Stomach (tissue), 4 donors: ENCODE measurements around the gene RAB7B.

ENCODE experiments used
- POLR2A ChIP-seq, 4 donors: fragments of 450-650 bp; IDR thresholded peaks; one replicate each; pipeline ENCODE4 v1.6.1; 2016; ENCODE audit warnings: antibody characterized with exemption in 4 of 4, control low read depth in 2 of 4, mild to moderate bottlenecking in 1 of 4, moderate library complexity in 1 of 4
- POLR2AphosphoS5 ChIP-seq, 3 donors: sonication (generic); formaldehyde crosslinking; IDR thresholded peaks; one replicate each; pipeline ENCODE4 v1.6.1; 2016; ENCODE audit warnings: antibody characterized with exemption in 3 of 3
- TF ChIP-seq, protein P1 (sequence below), 7 experiments: fragments of 450-650 bp in 4 of 7; fragments of 200-600 bp in 3 of 7; sonication (generic) in 3 of 7; IDR thresholded peaks; one replicate each; pipeline ENCODE4 v1.5.1; 2016 to 2019; ENCODE audit warnings: antibody characterized with exemption in 7 of 7, control low read depth in 2 of 7, mild to moderate bottlenecking in 1 of 7

DNA sequence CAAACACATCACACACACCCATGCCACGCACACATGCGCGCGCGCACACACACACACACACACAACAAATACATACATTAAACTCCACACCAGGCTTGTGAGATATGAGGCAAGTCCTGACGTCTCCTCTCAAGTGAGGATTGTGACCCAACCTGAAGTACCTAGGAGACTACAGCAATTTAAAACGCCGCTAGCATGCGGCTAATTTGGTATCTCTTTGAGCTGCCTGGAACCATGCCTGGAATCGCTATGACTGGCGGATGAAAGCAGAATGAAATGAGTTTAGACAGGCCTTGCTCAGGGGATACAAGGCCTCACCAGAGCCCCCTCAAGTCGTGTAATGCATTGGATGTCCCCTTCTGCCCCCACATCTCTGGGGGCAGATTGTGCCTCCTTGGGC, 1.6 kb upstream of the RAB7B start:
- TF ChIP-seq, protein P1, sequence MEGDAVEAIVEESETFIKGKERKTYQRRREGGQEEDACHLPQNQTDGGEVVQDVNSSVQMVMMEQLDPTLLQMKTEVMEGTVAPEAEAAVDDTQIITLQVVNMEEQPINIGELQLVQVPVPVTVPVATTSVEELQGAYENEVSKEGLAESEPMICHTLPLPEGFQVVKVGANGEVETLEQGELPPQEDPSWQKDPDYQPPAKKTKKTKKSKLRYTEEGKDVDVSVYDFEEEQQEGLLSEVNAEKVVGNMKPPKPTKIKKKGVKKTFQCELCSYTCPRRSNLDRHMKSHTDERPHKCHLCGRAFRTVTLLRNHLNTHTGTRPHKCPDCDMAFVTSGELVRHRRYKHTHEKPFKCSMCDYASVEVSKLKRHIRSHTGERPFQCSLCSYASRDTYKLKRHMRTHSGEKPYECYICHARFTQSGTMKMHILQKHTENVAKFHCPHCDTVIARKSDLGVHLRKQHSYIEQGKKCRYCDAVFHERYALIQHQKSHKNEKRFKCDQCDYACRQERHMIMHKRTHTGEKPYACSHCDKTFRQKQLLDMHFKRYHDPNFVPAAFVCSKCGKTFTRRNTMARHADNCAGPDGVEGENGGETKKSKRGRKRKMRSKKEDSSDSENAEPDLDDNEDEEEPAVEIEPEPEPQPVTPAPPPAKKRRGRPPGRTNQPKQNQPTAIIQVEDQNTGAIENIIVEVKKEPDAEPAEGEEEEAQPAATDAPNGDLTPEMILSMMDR (IDR thresholded peaks at IDR 0.05), result no peak
- TF ChIP-seq POLR2A (IDR thresholded peaks at IDR 0.05) (no peak), POLR2AphosphoS5 (IDR thresholded peaks at IDR 0.05) (no peak)
